Activated CD8-positive, alpha-beta memory T cell treated with anti-CD3 and anti-CD28 coated beads, Interleukin-2, amount 50 U/mL, for 4 hours (primary cell): ENCODE results near the gene TNPO2.
"Not testable (repeated sequence)": the region's sequence is repeated elsewhere in the genome, so short reads cannot be mapped to it uniquely, and the experiment has no call there.

Source experiments
- DNase-seq: peaks from one replicate; pipeline ENCODE4 v3.0.0-alpha.2; 2020

TNPO2 gene

DNA sequence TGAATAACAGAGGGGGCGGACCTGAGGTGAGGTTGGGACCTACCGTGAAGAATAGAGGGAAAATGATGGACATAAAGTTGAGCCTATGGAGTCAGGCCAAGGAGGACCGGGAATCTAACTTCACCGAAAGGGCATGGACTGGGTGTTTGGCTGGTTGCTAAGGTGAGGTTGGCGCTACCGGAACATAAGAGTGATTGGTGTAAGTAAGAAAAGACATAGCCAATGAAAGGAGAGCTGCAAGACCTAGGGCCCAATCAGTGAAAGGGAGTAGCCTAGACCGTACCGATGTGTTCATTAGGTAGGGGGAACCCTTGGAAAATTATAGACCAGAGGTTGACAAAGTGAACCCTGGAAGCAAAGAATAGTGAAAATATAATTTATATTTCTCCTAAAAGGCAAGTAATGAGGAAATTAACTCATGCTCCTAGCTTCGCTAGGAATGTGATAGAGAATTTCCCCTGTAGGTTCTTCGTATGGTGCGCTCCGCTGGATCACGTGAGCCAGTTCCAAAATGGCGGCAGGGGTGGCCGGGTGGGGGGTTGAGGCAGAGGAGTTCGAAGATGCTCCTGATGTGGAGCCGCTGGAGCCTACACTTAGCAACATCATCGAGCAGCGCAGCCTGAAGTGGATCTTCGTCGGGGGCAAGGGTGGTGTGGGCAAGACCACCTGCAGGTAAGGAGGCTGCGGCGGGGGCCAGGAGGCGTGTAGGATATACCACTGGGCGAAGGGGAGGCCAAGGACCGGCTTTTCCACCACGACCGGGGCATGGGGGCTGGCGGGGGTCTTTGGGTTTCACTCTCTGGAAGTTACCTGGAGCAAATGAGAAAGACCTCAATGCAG, 13.5 kb upstream of the TNPO2 start, which contains the start of gene GET3:
Gene GET3 (plus strand): TSS at position 503 of the 840 bp plus-strand sequence. CDS start 9 bp downstream, at position 512.
- peak; percentile 72 for DNase-seq

DNA sequence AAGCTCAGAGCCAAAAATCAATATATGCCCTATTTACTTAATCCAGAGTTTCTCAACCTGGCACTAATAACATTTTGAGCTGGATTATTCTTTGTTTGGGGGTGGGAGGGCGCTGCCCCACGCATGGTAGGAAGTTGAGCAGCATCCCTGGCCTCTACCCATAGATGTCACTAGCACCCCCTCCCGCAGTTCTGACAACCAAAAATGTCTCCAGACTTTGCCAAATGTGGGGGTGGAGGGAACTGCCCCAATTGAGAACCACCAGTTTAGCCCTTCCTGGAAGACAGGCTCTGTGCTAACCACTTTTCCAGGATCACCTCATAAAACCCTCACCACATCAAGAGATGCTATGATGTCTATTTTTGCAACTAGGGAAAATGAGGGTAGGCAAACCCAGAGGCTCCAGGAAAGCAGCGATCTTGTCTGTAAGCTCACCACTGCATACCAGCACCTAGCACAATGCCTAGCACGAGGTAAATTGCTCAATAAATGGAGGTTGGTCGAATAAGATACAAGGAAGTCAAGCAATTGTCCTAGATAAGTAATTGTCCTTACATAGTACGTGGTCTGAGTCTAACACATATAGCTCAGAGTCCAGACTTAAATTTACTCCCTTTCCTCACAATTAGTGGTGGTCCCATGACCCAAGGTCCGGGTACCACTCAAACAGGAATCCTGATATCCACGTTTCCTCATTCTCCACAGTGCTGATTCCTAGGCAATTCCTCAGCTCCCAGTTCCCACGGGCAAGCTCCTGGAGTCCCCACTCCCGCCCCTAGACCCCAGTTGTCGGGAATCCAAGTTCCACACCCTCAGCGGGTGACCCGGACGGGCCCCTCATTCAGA, 9.9 kb upstream of the TNPO2 start:
- peak; percentile 43 for DNase-seq

DNA sequence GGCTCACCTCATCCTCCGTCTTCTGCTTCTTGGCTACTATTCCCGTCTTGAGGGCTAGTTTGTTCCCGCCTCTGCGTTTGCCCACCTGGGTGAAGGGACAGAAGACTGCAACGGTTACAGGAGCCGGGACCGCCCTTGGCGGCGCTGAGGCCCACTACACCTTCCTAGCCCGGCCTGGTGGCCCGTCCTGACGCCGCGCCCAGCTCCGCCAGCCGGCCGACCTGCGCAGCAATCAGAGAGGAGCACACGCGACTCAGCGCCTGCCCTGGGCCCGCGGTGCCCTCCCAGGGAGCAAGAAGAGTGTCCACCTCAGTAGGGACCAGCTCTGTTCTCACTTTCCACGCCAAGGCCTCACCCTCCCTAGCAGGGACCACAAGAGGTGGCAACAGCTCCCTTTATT, 7.6 kb upstream of the TNPO2 start:
- DNase-seq, result no peak

- DNase-seq, result no peak
These were observed 6.3 kb upstream of the TNPO2 start for GRCh38 chr19:12730064-12730463.

DNA sequence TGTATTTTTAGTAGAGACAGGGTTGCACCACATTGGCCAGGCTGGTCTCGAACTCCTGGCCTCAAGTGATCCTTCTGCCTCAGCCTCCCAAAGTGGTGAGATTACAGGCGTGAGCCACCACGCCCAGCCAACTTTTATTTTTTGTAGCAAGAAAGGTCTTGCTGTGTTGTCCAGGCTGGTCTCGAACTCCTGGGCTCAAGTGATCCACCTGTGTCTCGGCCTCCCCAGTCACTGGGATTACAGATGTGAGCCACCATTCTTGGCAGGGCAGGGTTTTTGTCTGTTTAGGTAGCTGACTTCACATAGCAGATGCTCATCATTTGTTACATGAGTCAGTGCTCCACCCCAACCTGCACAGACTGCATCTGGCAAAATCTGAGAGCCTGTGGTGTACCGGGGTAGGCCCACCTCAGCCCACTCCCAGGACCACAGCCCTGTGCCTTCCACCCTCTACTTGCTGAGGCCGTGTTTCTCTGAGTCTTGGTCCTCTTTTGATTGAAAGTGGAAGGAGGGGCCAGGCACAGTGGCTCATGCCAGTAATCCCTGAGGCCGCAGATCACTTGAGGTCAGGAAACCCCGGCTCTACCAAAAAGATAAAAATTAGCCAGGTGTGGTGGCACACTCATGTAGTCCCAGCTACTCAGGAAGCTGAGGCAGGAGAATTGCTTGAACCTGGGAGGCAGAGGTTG, 4.2 kb upstream of the TNPO2 start:
- DNase-seq, result no peak

DNA sequence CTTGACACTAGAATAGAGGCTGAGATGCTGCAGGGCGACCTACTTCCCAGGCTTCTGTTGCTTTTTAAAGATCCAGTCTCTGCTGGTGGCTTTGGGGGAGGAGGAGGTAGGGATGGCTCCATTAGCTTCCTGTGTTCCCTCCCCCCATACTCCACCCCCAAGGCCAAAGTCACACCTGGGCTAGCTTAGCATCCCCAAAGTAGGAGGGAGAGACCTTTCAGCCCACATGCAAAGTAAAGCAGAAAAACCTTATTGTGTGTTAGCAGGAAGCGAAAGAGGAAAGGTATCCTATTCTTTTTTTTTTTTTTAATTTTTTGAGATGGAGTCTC, 3.2 kb upstream of the TNPO2 start:
- DNase-seq, result no peak

GRCh38 chr19:12725612-12726011, 1.9 kb upstream of the TNPO2 start:
- DNase-seq, result not testable (repeated sequence)

GRCh38 chr19:12723381-12723640, 421 bp downstream of the TNPO2 start:
- no peak for DNase-seq

GRCh38 chr19:12722566-12723380, 959 bp downstream of the TNPO2 start:
- peak; percentile 88 for DNase-seq

- DNase-seq, result peak; percentile 52
These were observed 1.8 kb downstream of the TNPO2 start for GRCh38 chr19:12721656-12722565.

GRCh38 chr19:12720851-12721655, 2.7 kb downstream of the TNPO2 start:
- no peak for DNase-seq

GRCh38 chr19:12720296-12720695, 3.4 kb downstream of the TNPO2 start:
- no peak for DNase-seq

- no peak for DNase-seq
These were observed 7.8 kb downstream of the TNPO2 start for GRCh38 chr19:12715929-12716328.

GRCh38 chr19:12715102-12715501, 8.6 kb downstream of the TNPO2 start:
- no peak for DNase-seq

DNA sequence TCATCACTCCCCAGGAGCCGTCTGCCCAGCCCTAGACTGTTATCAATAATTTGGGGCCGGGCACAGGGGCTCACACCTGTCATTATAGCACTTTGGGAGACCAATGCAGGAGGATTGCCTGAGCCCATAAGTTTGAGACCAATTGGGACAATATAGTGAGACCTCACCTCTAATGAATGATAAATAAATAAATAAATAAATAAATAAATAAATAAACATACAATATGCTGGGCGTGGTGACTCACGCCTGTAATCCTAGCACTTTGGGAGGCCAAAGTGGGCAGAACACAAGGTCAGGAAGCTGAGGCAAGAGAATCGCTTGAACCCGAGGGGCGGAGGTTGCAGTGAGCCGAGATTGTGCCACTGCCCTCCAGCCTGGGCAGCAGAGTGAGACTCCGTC, 10.4 kb downstream of the TNPO2 start:
- DNase-seq, result not testable (repeated sequence)

- not testable (repeated sequence) for DNase-seq
These were observed 11.7 kb downstream of the TNPO2 start for GRCh38 chr19:12712077-12712476.

- no peak for DNase-seq
These were observed 12.5 kb downstream of the TNPO2 start for GRCh38 chr19:12711187-12711586.

GRCh38 chr19:12708641-12709040, 15.1 kb downstream of the TNPO2 start:
- no peak for DNase-seq

GRCh38 chr19:12706332-12706718, 17.4 kb downstream of the TNPO2 start:
- no peak for DNase-seq

DNA sequence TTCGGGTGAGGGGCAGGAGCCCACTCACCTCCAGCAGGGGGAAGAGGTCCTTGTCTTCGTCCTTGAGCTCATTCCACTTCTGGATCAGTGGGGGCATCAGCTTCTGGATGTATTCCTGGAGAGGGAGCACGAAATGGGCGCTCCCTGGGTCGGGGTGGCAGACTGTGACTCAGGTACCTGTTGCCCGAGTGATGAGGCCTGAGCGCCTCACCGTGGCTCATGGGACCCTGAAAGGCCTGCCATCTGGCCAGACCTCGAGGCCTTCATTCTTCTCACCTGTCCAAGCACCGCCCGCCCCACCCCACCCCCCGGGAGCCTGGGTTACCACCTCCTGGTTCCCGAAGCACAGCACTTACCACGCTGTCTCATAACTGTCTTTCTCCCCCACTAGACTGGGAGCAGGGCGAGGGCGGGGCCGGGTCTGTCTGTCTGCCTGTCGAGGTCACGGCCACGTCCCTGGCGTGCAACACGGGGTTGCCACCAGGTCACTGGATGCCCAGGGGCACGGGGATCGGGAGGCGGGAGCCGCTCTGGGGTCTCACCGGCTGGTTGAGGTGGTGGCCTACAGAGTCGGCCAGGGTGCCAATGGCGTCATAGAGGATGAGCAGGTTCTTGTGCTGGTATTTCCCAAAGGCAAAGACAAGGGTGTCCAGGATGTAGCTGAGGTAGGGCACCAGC, 17.9 kb downstream of the TNPO2 start:
- DNase-seq, result no peak
